LNCAP (cell line): Measurements from ENCODE around the gene MGAT4C.

Source experiments
- CTCF ChIP-seq: fragments of 450-650 bp; IDR thresholded peaks from 2 replicates; pipeline ENCODE4 v1.5.1; 2017; ENCODE audit warnings: mild to moderate bottlenecking

MGAT4C gene

GRCh38 chr12:86118161-86118560 lies 138.0 kb downstream of the MGAT4C start:
- no peak for TF ChIP-seq CTCF

GRCh38 chr12:86117711-86118110 lies 138.5 kb downstream of the MGAT4C start:
- TF ChIP-seq CTCF: no peak

- no peak for TF ChIP-seq CTCF
These were observed 152.1 kb downstream of the MGAT4C start for GRCh38 chr12:86104087-86104486.

- no peak for TF ChIP-seq CTCF
These were observed 159.0 kb downstream of the MGAT4C start for GRCh38 chr12:86097161-86097560.

GRCh38 chr12:86091681-86092080 lies 164.5 kb downstream of the MGAT4C start:
- no peak for TF ChIP-seq CTCF

GRCh38 chr12:86081843-86082242 lies 174.3 kb downstream of the MGAT4C start:
- TF ChIP-seq CTCF: no peak

- TF ChIP-seq CTCF: no peak
These were observed 198.9 kb downstream of the MGAT4C start for GRCh38 chr12:86057092-86057845.

- TF ChIP-seq CTCF: no peak
These were observed 203.3 kb downstream of the MGAT4C start for GRCh38 chr12:86052921-86053320.
